CD4-positive, alpha-beta T cell (primary cell): ENCODE data around the gene NEO1. TPM values are rescaled to one million over a fixed set of nuclear protein-coding genes. Genes with fewer than 3 reads are reported as not detected.

Experiments used
- ATAC-seq: fragments of 200-7000 bp; cut with Tn5 transposase; one replicate; pipeline ENCODE4 v1.10.0; 2022; ENCODE audit warnings: mild to moderate bottlenecking; ENCODE audit not compliant: poor library complexity
- CTCF ChIA-PET: fragments of 350-600 bp; sonication (Branson Sonifier 250); formaldehyde crosslinking; loops from one replicate; lab custom pipeline; 2021; ENCODE audit warnings: antibody characterized with exemption, inconsistent platforms; lab: Charles Lee
- POLR2A ChIA-PET: fragments of 350-600 bp; sonication (Branson Sonifier 250); formaldehyde crosslinking; loops from one replicate; lab custom pipeline; 2021; ENCODE audit warnings: antibody characterized with exemption, inconsistent platforms; lab: Charles Lee
- DNase-seq, 14 experiments: peaks; one replicate each; pipeline ENCODE4 v3.0.0-alpha.2; 2013 to 2020; ENCODE audit warnings: mixed read lengths in 2 of 14
- H3K27ac ChIP-seq, 2 donors: one replicate each; pipeline versions ENCODE4 v1.5.1 to v1.7.0; 2013; ENCODE audit warnings: low read length in 2 of 2, low read depth in 1 of 2, mild to moderate bottlenecking in 1 of 2
- H3K27me3 ChIP-seq, 2 experiments: 1 replicate in 1 of 2; 2 replicates in 1 of 2; pipeline versions ENCODE4 v1.6.1 to v1.7.0; 2013; ENCODE audit warnings: low read length in 2 of 2, control low read depth in 1 of 2, mild to moderate bottlenecking in 1 of 2, moderate library complexity in 1 of 2; ENCODE audit not compliant: insufficient read depth in 2 of 2, control insufficient read depth in 1 of 2
- H3K36me3 ChIP-seq: one replicate; pipeline ENCODE4 v1.6.1; 2013; ENCODE audit warnings: low read length, control low read depth; ENCODE audit not compliant: insufficient read depth
- H3K4me1 ChIP-seq: one replicate; pipeline ENCODE4 v1.6.1; 2013; ENCODE audit warnings: low read length, control low read depth; ENCODE audit not compliant: insufficient read depth
- H3K4me3 ChIP-seq: one replicate; pipeline ENCODE4 v1.5.1; 2013; ENCODE audit warnings: mild to moderate bottlenecking, low read length, moderate library complexity
- H3K9me3 ChIP-seq, 2 experiments: 1 replicate in 1 of 2; 2 replicates in 1 of 2; pipeline versions ENCODE4 v1.6.1 to v1.7.0; 2013; ENCODE audit warnings: low read length in 2 of 2, mild to moderate bottlenecking in 2 of 2, control low read depth in 1 of 2, moderate library complexity in 1 of 2; ENCODE audit not compliant: control insufficient read depth in 1 of 2, insufficient read depth in 1 of 2
- H3K27ac Mint-ChIP-seq: one replicate; pipeline ENCODE4 v1.8.0; 2020; ENCODE audit warnings: mixed read lengths
- H3K27me3 Mint-ChIP-seq: one replicate; pipeline ENCODE4 v1.8.0; 2021; ENCODE audit warnings: mixed read lengths
- H3K36me3 Mint-ChIP-seq: one replicate; pipeline ENCODE4 v1.8.0; 2021; ENCODE audit warnings: low read depth, mixed read lengths
- H3K4me1 Mint-ChIP-seq: one replicate; pipeline ENCODE4 v1.8.0; 2021; ENCODE audit warnings: low read depth, mixed read lengths
- H3K4me3 Mint-ChIP-seq: one replicate; pipeline ENCODE4 v1.8.0; 2020; ENCODE audit warnings: mild to moderate bottlenecking, mixed read lengths
- H3K9me3 Mint-ChIP-seq: one replicate; pipeline ENCODE4 v1.8.0; 2020; ENCODE audit warnings: mixed read lengths
- intact Hi-C, 2 experiments: fragments of 100-400 bp; cut with DNase I in 1 of 2; cut with micrococcal nuclease in 1 of 2; formaldehyde crosslinking; loops; one replicate each; pipeline versions ENCODE4 v1.15.1 to v1.9.0; 2023 to 2025; cut with DNase I, micrococcal nuclease
- total RNA-seq, 174 experiments: library from RNA in 2 of 174; stranded (reverse) in 2 of 174; gene quantifications; one replicate each; pipeline ENCODE4 v1.2.3 and lab custom pipeline; 2021 to 2026
- TF ChIP-seq, protein P1 (sequence below): fragments of 200-600 bp; IDR thresholded peaks from one replicate; pipeline ENCODE4 v1.8.0; 2022; ENCODE audit warnings: antibody characterized with exemption, mild to moderate bottlenecking

The NEO1 gene
- total RNA-seq, 2 experiments from 2014 or later = 6.0 to 8.0 TPM

DNA sequence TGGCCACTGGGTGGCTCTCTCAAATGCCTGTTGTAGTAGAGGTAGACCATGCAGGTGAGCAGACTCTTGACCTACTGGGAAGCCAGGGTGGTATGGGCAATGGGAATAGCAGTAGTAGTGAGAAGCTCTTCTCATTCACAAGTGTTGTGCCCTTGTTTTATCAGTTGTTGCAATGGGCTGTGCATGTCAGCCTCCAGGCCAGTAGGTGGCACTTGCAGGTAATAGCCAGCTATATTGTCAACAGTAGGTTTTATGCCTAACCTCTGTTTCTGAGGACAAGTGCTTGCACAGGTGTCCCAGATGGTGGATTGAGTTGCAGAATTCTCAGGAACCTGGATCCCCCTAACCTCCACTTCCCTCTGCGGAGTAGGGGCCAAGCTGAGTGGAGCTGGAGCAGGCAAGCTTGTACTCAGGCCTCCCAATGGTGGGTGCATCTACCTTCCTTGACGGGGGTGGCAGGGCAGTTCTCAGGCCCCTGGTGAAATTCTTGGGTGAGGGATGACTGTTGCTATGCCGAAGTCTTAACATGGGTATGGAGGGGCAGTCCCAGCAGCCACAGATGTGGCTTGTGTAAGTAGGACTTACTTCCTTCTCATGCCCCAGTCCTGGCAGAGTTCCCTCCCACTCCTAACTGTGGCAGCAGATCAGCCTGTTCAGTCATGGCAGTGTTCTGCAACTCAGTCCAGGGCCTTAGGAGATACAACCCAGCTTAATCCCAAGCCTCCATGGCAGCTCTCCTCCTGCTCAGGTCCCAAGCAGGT, 104.3 kb downstream of the NEO1 start:
- Histone ChIP-seq H3K4me3 (no peak overlapping the region), H3K36me3 (no peaks in the 10 kb centered on the region), H3K27ac (no peak overlapping the region), H3K4me1 (no peaks in the 10 kb centered on the region), H3K9me3 (peaks cover 7 to 14% of the 10 kb centered on the region in 2 experiments), H3K27me3 (no peaks in the 10 kb centered on the region)
- POLR2A ChIA-PET = no interaction called here
- DNase-seq (no peak), ATAC-seq (no peak)
- Mint-ChIP-seq H3K36me3 (peaks cover 39% of the 10 kb centered on the region), H3K9me3 (peaks cover 12% of the 10 kb centered on the region), H3K27me3 (no peaks in the 10 kb centered on the region), H3K27ac (no peak overlapping the region), H3K4me1 (no peaks in the 10 kb centered on the region), H3K4me3 (no peak overlapping the region)
- TF ChIP-seq, protein P1, sequence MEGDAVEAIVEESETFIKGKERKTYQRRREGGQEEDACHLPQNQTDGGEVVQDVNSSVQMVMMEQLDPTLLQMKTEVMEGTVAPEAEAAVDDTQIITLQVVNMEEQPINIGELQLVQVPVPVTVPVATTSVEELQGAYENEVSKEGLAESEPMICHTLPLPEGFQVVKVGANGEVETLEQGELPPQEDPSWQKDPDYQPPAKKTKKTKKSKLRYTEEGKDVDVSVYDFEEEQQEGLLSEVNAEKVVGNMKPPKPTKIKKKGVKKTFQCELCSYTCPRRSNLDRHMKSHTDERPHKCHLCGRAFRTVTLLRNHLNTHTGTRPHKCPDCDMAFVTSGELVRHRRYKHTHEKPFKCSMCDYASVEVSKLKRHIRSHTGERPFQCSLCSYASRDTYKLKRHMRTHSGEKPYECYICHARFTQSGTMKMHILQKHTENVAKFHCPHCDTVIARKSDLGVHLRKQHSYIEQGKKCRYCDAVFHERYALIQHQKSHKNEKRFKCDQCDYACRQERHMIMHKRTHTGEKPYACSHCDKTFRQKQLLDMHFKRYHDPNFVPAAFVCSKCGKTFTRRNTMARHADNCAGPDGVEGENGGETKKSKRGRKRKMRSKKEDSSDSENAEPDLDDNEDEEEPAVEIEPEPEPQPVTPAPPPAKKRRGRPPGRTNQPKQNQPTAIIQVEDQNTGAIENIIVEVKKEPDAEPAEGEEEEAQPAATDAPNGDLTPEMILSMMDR = no peak
- intact Hi-C loops = no loop called here
- CTCF ChIA-PET = no interaction called here

DNA sequence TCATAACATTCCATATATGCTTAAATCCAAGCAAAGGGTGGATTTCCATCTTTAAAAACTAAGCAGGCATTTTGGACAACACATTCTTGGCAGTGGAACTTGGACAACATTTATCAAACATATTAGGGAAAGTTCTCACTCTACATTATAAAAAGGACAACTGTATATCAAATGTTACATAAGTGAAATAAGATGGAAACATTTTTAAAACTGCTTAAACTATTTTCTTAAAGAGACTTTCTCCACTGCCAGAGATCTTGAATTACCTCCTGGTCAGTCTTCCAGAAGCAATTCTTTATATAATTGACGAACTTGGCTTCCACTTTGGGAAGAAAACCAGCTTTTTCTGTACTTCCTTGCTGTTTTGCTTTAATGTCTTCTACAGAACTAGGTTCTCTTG, 109.3 kb downstream of the NEO1 start:
- H3K4me3 Mint-ChIP-seq = no peak overlapping the region
- ATAC-seq = no peak

DNA sequence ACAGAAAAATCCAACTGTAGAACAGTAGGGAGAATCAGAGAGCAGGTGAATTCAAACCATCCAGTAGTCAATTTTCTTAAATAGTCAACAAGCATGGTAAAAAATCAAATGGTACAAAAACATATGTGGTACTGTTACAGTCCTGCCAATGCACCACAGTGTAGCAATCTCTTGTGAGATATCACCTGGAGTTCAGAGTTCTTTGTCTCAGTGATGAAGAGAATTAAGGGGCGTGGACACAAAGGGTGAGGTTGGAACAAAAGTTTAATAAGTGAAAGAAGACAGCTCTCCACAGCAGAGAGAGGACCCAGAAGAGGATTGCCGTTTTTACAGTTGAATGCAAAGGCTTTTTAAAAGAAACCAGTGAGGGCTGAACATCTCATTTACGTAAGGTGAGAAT, 113.2 kb downstream of the NEO1 start:
- Mint-ChIP-seq H3K9me3 (peaks cover 5% of the 10 kb centered on the region), H3K27ac (no peak overlapping the region), H3K4me1 (no peaks in the 10 kb centered on the region), H3K27me3 (no peaks in the 10 kb centered on the region), H3K36me3 (peaks cover 16% of the 10 kb centered on the region), H3K4me3 (no peak overlapping the region)
- no peaks in the 10 kb centered on the region for H3K27me3 ChIP-seq
- peaks cover 0 to 14% of the 10 kb centered on the region in 2 experiments for H3K9me3 ChIP-seq
- ATAC-seq (no peak), DNase-seq (no peak)
- no peak overlapping the region for H3K4me3 ChIP-seq
- ChIA-PET POLR2A (no interaction called here), CTCF (no interaction called here)
- H3K36me3 ChIP-seq = no peaks in the 10 kb centered on the region
- TF ChIP-seq, protein P1 = no peak
- no peaks in the 10 kb centered on the region for H3K4me1 ChIP-seq
- no peak overlapping the region for H3K27ac ChIP-seq
- intact Hi-C loops = no loop called here

More for the DNA sequence above, 109.3 kb downstream of the NEO1 start:
- no peaks in the 10 kb centered on the region for H3K27me3 ChIP-seq
- TF ChIP-seq, protein P1 = no peak
- peaks cover 5% of the 10 kb centered on the region for H3K9me3 Mint-ChIP-seq
- H3K36me3 ChIP-seq = no peaks in the 10 kb centered on the region
- CTCF ChIA-PET = no interaction called here
- H3K4me1 Mint-ChIP-seq = no peaks in the 10 kb centered on the region
- H3K27me3 Mint-ChIP-seq = no peaks in the 10 kb centered on the region
- POLR2A ChIA-PET = no interaction called here
- no peak overlapping the region for H3K27ac ChIP-seq
- DNase-seq = no peak
- no peaks in the 10 kb centered on the region for H3K4me1 ChIP-seq
- H3K27ac Mint-ChIP-seq = no peak overlapping the region
- intact Hi-C loops = no loop called here
- peaks cover 3 to 14% of the 10 kb centered on the region in 2 experiments for H3K9me3 ChIP-seq
- H3K36me3 Mint-ChIP-seq = peaks cover 23% of the 10 kb centered on the region
- H3K4me3 ChIP-seq = no peak overlapping the region
